ENCODE measurements around the gene NRXN3. TPM values are rescaled to one million over a fixed set of nuclear protein-coding genes. Genes with fewer than 3 reads are reported as not detected.

Gene NRXN3
- total and polyA plus RNA-seq, 2 experiments from 2014 or later = 1.0 to 1.8 TPM

- no peak for ATAC-seq
- H3K27ac ChIP-seq (ENCODE audit: low read depth) = no peak overlapping the region
- Mint-ChIP-seq H3K9me3 (no peaks in the 10 kb centered on the region), H3K27me3 (ENCODE audit: insufficient read depth, low read depth, poor library complexity) (no peaks in the 10 kb centered on the region), H3K36me3 (ENCODE audit: low read depth) (no peaks in the 10 kb centered on the region), H3K4me1 (no peaks in the 10 kb centered on the region; the same call in 2 of the 3 replicates), H3K27ac (no peak overlapping the region), H3K4me3 (no peak overlapping the region)
- H3K79me2 ChIP-seq (replicated peaks; ENCODE audit: insufficient read depth) = no peaks in the 10 kb centered on the region
- no peaks in the 10 kb centered on the region for H3K36me3 ChIP-seq (ENCODE audit: insufficient read depth)
- TF ChIP-seq STAT1 (IDR thresholded peaks at IDR 0.05; ENCODE audit: unreplicated experiment) (no peak), ZNF462 (CRISPR knock-in tag; IDR thresholded peaks at IDR 0.05) (no peak), CTCF (conservative IDR thresholded peaks at IDR 0.05; ENCODE audit: low read depth in 2 of 2) (no peak), ETS1 (IDR thresholded peaks at IDR 0.05) (no peak), NANOG (IDR thresholded peaks at IDR 0.05; ENCODE audit: borderline replicate concordance) (no peak), EZH2 (IDR thresholded peaks at IDR 0.05; ENCODE audit: low read depth, unreplicated experiment) (no peak), CREB1 (CRISPR knock-in tag; IDR thresholded peaks at IDR 0.05; ENCODE audit: low read depth) (no peak), EZH2phosphoT487 (IDR thresholded peaks at IDR 0.05; ENCODE audit: unreplicated experiment) (no peak), ZNF114 (CRISPR knock-in tag; IDR thresholded peaks at IDR 0.05) (no peak), POLR2AphosphoS5 (IDR thresholded peaks at IDR 0.05; ENCODE audit: low read depth) (no peak), ZNF331 (CRISPR knock-in tag; IDR thresholded peaks at IDR 0.05; ENCODE audit: low read depth) (no peak), REST (IDR thresholded peaks at IDR 0.05; ENCODE audit: unreplicated experiment) (no peak), JUNB (IDR thresholded peaks at IDR 0.05; ENCODE audit: unreplicated experiment) (no peak)
- H3K4me2 ChIP-seq = no peak overlapping the region
- H3K9me2 ChIP-seq (ENCODE audit: insufficient read depth) = no peaks in the 10 kb centered on the region
- H3F3A ChIP-seq (replicated peaks; ENCODE audit: low read depth) = no peaks in the 10 kb centered on the region
- H3K27me3 ChIP-seq (ENCODE audit: insufficient read depth) = no peaks in the 10 kb centered on the region
- no peaks in the 10 kb centered on the region for H4K20me1 ChIP-seq (replicated peaks; ENCODE audit: insufficient read depth)
- no peak overlapping the region for H2AFZ ChIP-seq
- H3K4me1 ChIP-seq (ENCODE audit: insufficient read depth) = no peaks in the 10 kb centered on the region
- no peak overlapping the region for H3K4me3 ChIP-seq
- no peak for DNase-seq (ENCODE audit: low spot score)
Measured at GRCh38 chr14:79890527-79890926, 1720.4 kb downstream of the NRXN3 start.

All from GM23338 (cell line).